RPMI7951 (cell line): Measurements from ENCODE around the gene TMEM238. TPM values are rescaled to one million over a fixed set of nuclear protein-coding genes. Genes with fewer than 3 reads are reported as not detected.
"Not testable (repeated sequence)": the region's sequence is repeated elsewhere in the genome, so short reads cannot be mapped to it uniquely, and the experiment has no call there.

ENCODE experiments used
- DNase-seq: peaks from one replicate; pipeline ENCODE4 v3.0.0-alpha.2; 2012; ENCODE audit warnings: low read depth
- total RNA-seq: library from RNA; depleted of rRNA; stranded (reverse); fragments of >200 nt; shearing (Covaris generic); gene quantifications from 2 replicates; pipeline ENCODE4 v1.2.3, GENCODE V29; 2014; rRNA removed

Gene TMEM238, protein sequence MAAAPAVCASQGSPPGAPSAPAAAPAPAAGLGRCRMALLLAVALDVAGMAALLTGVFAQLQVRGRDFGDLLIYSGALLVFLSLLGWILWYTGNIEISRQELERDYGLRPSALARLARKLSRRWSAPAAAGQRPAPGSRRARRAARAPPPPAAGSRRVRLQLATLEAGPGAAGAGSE
- not detected in 2 replicates for total RNA-seq

GRCh38 chr19:55384131-55384919 is at the start of gene TMEM238:
TSS of gene TMEM238 (minus strand) at chr19:55384292. CDS start at chr19:55384259, 33 bp downstream.
- DNase-seq = no peak

GRCh38 chr19:55433292-55433691 is 49.2 kb upstream of the TMEM238 start:
- no peak for DNase-seq

DNA sequence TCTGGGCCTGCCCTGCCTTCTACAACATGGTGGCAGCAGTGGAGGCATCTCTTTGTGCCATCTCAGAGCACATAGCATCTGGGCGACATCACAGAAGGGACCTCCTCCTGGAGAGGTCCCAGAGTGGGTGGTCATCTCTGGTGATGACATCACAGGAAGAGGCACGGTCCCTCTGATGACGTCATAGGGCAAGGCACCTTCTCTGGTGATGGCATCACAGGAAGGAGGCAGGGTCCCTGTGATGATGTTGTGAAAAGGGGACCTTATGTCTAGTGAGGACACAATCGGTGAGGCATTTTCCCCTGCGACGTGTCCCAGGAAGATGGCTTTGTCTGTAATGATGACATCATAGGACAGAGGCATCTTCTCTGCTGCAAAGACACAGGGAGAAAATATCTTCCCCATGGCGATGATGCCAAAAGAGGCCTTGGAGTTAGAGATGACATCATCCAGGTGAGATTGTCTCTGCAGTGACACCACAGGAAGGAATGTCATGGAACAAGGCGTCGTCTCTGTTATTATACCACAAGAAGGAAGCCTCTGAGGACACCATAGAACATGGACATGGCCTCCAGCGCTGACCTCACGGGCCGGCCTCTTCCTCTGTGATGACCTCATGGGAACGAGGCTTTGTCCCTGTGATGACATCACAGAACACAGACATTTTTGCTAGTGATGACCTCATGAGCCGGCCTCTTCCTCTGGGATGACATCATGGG is 48.3 kb upstream of the TMEM238 start:
- DNase-seq = no peak

DNA sequence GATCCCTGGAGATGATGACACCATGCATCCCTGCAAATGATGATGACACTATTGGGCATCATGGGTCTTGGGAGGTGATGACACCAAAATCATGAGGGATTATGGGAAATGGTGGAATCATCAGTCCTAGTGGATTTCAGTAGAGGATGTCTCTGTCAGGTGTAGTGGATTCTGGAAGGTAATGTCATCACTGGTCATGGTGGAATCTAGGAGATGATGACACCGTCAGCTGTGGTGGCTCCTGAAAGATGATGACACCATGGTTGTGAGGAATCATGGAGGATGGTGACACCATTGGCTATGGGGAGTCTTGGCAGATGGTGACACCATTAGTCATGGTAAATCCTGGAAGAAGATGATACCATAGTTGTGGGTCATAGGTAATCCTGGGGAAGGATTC is 47.1 kb upstream of the TMEM238 start:
- no peak for DNase-seq

DNA sequence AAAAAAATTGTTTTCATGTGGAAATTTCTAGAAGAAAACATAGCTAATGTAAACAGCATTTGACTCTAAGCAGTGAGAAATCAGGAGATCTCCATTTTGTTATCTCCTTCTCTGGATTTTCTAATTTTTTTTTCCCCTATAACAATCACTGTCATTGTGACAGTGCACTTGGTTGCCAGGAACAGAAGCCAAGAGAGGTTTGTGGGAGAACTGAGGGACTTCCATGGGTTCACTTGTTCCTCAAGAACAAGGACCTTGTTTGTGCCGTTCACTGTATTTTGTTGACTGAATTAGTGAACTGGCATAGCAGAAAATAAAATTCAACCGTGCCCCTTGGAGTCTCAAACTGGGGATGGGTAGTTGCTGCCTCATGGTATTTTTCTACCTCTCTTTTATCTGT is 42.0 kb upstream of the TMEM238 start:
- no peak for DNase-seq

DNA sequence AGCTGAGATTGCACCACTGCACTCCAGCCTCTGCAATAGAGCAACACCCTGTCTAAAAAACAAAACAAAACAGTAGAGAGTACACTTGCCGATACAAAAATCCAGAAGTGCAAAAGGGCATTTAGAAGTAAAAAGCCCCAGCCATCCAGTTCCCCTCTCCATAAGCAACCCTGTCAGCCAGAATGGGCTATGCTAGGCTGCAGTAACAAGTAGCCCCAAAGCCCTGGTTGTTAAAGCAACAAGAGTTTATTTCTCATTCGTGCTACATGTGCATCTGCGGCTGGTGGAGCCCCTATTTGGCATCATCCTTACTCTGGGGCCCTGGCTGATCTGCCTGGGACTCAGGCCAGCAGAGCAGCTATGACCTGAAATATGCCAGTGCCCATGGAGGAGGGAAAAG is 40.4 kb upstream of the TMEM238 start:
- DNase-seq = no peak

DNA sequence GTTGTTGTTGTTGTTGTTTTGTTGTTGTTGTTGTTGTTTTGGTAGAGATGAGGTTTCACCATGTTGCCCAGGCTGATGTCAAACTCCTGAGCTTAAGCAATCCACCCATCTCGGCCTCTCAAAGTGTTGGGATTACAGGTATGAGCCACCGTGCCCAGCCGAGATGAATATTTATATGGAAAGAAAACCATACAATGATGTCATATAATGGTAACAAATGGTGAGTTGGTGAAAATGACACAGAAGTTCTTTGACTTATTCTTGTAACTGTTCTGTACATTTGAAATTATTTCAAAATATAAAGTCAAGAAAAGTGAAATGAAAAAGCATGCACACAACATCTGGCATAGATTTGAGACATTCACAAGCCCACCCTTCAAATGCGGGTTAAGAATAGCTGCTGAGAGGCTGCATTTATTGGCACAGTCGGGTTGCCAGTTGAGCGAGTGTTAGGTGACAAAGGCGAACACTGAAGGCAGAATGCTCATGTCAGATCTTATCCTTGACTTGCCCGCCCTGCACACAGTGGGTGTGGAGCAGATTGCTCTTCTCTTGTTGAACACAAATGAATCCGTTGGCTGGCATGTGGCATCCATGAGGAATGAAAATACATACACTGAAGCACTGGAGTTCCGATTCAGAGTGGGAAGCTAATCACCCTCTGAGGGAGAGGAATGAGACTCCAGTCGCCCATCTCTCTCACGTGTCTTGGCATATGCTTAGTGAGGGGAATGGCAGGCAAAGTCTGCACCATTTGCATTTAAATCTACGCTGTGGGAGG is 39.3 kb upstream of the TMEM238 start:
- no peak for DNase-seq

- not testable (repeated sequence) for DNase-seq
These were observed 37.2 kb upstream of the TMEM238 start for GRCh38 chr19:55421281-55421680.

GRCh38 chr19:55419624-55420236 is 35.6 kb upstream of the TMEM238 start:
- no peak for DNase-seq

- DNase-seq = no peak
These were observed 35.0 kb upstream of the TMEM238 start for GRCh38 chr19:55419103-55419502.

DNA sequence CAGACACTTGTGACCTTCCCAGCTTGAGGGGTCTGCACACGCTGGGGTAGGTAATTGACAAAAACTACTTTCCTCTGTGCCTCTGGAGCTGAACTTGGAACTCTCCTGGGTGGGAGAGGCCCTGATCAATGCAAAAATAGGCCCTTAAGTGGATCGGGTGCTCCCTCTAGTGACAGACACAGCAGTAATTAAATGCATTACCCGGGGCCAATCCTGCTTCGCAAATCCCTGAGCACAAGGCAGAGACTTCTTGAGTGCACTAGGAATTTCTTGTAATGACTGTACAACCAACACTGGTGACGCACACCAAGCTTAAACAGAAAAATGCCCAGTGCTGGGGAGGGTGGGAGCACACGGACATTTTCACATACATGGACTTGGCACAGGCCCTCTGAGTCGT is 34.1 kb upstream of the TMEM238 start:
- peak; percentile 78 for DNase-seq

DNA sequence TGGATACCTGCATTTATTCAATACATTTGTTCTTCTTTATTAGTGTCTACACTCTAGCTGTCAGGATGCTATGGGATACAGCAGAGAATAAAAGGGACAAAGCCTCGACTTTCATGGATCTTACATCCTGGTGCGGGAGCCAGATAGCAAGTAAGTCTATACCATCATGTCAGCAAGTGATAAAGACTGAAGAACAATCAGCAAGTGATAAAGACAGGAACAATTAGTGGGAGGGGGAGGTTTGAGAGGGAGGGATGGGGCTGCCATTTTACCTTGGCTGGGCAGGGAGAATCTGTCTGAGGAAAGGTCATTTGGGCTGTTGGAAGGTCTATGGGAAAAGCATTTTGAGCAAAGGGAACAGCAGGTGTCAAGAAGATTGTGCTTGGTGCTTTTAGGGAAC is 26.1 kb upstream of the TMEM238 start:
- no peak for DNase-seq

GRCh38 chr19:55409179-55409578 is 25.1 kb upstream of the TMEM238 start:
- not testable (repeated sequence) for DNase-seq

- no peak for DNase-seq
These were observed 24.4 kb upstream of the TMEM238 start for GRCh38 chr19:55408533-55408872.

DNA sequence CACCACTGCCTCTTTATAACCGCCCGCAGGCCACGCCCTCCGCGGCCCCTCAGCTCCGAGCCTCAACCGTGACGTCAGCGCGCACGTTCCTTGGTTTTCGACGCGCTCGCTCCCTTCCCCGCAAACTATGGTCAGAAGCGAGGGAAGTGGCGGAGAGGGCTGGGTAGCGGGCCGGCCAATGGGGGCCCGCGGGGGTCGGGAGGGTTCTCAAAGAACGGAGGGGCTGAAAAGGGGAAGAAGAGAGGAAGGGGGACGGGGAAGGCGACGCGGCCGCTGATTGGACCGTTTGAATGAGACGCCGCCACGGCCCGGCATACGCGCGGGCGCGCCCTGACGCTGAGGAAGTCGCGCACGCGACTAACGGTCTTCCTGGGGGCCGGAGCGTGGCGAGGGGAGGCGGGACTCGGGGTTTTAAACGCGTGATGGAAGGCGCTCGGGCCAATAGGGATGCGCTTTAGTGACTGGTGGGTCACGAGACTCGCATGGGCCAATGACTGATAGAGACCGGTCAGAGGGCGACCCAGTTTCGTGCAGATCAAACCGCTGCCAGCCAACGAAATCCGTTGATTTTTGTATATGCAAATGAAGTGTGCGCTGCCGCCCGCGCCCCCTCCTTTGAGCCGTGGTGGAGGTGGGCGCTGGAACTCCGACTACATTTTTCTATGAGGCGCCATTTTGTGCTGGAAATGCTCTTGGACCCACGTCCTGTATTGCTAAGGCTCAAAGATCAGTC is 23.9 kb upstream of the TMEM238 start:
- DNase-seq = peak; percentile 100

DNA sequence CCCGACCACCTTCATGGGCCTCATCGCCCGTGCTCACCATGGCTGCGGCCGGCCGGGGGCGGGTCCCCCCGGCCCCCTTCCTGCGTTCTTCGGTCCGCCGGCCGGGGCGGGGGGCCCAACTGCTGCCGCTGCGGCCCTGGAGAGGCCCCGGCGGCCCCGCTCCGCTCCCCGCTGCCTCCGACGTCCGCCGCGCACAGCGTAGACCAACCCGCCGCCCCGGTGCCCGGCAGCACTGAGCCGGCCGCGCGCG is 23.4 kb upstream of the TMEM238 start, which contains the start of gene UBE2S:
Gene UBE2S, minus strand, starts transcription at position 239 of the 250 bp plus-strand sequence. Its CDS starts 199 bp downstream, at position 40.
- not testable (repeated sequence) for DNase-seq

DNA sequence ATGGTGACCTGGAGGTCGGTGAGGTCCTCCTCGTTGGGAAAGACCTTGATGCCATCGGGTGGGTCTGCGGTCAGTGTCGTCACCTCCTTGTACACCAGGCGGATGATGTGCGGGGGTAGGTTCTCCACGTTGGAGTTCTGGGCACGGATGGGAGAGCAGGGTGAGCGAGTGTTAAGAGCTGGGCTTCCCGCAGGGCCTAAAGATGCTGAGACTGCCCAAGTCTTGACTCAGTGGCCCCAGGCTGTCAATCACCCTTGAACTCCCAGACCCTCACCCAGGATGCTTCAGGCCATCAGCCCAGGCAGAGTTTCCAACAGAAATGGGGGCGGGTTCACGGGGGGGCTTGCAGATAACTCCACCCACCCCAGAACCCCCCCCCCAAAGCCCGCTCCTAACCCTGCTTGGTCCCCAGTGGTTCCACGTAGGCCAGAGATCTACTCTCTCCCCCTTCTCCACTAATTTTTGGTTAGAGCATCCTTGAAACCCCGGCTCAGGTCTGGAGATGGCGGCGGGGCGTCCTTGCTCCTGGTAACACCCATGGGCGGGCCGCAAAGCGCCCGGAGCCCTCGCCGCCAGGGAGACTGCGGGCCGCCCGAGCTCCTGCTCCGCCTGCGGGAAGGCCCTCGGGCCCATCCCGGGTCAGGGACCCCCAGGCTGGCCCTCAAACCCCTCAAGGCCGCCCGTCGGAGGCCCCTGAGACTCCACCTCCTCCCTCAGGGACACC is 22.9 kb upstream of the TMEM238 start:
- DNase-seq = no peak

DNA sequence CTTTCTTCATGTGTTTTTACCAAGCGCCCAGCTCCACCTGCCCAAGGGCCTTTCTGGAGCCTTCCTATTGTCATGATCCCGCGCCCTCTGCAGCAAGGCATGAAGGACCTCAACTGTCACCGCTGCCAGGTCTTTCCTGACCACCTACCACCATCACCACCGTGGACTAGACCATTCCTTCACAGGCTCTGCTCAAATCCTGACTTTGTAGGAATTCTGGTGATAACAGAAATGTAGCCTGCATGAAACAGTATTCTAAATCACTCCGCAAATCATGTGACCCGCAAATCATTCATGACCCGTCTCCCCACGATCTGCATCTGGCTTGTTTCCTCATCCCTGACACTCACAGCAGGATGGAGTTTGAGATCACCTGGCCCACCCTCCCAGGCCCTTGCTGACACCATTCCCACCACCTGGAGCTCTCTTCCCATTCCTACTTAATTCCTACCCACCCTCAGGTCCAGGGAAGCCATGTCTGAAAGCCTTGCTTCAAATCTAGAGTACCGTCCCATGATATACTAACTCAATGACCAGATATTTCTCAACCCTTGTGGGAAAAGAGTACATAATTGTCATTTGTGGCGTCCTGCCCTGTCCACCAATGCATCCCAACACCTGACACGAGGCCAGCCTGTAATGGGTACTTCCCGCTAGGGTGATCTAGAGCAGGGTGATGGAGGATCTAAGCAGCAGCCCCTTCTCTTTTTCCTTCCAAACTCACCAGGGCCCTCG is 22.2 kb upstream of the TMEM238 start:
- no peak for DNase-seq

GRCh38 chr19:55405638-55406037 is 21.5 kb upstream of the TMEM238 start:
- DNase-seq = no peak

DNA sequence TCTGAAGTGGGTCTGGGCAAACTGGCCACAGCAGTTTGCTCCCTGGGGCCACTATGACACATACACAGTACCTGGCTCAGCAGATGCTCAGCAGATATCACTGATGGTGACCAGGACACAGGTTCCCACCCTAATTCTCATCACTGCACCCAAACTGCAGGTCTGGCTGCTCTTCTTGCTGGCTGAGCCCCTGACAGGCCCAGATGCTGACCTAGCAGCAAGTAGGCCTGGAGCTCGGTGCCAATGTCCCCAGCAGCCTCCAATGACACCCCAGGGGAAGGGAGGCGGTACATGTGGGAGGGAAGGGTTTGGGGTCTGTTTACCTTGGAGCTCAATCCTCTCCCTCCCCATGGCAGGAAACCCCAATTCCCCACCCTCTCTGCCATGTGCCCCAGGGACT is 18.4 kb upstream of the TMEM238 start:
- DNase-seq = no peak
